ENCODE results near the gene RNU6-1. TPM values are rescaled to one million over a fixed set of nuclear protein-coding genes. Genes with fewer than 3 reads are reported as not detected.

RNU6-1 gene
- total RNA-seq, 1 donor, result not detected

DNA sequence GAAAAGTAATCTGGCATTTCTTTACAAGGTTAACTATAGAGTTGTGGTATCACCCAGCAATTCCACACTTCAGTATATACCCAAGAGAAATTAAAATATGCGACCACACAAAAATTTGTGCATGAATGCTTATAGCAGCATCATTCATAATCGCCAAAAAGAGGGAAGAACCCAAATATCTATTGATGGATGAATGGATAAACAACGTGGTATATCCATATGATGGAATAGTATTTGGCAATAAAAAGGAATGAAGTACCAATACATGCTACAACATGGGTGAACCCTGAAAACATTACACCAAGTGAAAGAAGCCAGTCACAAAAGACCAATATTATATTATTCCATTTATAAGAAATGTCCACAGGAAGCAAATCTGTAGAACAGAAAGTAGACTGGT lies 23.2 kb downstream of the RNU6-1 start:
- no peak overlapping the region for H2AFZ ChIP-seq (ENCODE audit: low read length)
- no peaks in the 10 kb centered on the region for H3K36me3 ChIP-seq (ENCODE audit: insufficient read depth, low read length)
- H3K27me3 ChIP-seq (ENCODE audit: insufficient read depth, low read length), result peaks cover 55% of the 10 kb centered on the region
- no peaks in the 10 kb centered on the region for H3K79me2 ChIP-seq (ENCODE audit: insufficient read depth, low read length)
- no peak overlapping the region for H3K4me2 ChIP-seq (ENCODE audit: insufficient read depth, low read length)
- H3K4me1 ChIP-seq (ENCODE audit: insufficient read depth, low read length), result no peaks in the 10 kb centered on the region
- no peaks in the 10 kb centered on the region for H3K9me3 ChIP-seq (ENCODE audit: low read depth, low read length)
- H3K4me3 ChIP-seq (ENCODE audit: insufficient read depth, low read length), result no peak overlapping the region
- DNase-seq (ENCODE audit: insufficient read length, low spot score, missing footprints), result no peak
- TF ChIP-seq, protein P1, sequence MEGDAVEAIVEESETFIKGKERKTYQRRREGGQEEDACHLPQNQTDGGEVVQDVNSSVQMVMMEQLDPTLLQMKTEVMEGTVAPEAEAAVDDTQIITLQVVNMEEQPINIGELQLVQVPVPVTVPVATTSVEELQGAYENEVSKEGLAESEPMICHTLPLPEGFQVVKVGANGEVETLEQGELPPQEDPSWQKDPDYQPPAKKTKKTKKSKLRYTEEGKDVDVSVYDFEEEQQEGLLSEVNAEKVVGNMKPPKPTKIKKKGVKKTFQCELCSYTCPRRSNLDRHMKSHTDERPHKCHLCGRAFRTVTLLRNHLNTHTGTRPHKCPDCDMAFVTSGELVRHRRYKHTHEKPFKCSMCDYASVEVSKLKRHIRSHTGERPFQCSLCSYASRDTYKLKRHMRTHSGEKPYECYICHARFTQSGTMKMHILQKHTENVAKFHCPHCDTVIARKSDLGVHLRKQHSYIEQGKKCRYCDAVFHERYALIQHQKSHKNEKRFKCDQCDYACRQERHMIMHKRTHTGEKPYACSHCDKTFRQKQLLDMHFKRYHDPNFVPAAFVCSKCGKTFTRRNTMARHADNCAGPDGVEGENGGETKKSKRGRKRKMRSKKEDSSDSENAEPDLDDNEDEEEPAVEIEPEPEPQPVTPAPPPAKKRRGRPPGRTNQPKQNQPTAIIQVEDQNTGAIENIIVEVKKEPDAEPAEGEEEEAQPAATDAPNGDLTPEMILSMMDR (IDR thresholded peaks at IDR 0.05; ENCODE audit: extremely low read depth, low read depth, low read length), result no peak
- peaks cover 13% of the 10 kb centered on the region for H4K20me1 ChIP-seq (ENCODE audit: insufficient read depth, low read length)
- H3K27ac ChIP-seq (ENCODE audit: low read depth, low read length), result no peak overlapping the region

DNA sequence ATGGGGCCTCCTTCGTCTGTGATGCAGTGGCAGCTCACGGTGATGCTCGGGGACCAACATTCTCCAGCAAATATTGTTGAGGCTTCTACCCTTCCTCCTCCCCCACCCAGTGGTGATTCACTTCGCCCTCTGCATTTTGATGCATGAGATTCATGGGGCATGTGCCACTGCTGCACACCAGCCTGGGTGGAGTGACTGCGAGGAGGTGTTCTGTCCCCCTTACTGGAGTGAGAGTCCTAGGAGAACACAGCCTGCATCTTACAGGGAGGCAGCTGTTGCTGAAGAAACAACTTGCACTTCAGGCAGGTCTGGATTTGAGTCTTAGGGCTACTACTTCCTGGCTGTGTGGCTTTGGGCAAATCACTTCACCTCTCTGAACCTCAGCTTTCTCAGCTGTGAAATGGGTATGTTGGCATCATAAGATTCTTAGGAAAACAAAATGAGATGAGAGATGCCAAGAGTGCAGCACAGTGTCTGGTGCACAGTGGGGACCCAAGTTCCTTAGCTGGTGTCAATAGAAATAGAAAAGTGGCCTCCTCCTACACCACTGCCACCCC lies 24.7 kb downstream of the RNU6-1 start:
- Histone ChIP-seq H3K27me3 (ENCODE audit: insufficient read depth, low read length) (peaks cover 39% of the 10 kb centered on the region), H4K20me1 (ENCODE audit: insufficient read depth, low read length) (peaks cover 6% of the 10 kb centered on the region), H2AFZ (ENCODE audit: low read length) (no peak overlapping the region), H3K9me3 (ENCODE audit: low read depth, low read length) (no peaks in the 10 kb centered on the region), H3K4me2 (ENCODE audit: insufficient read depth, low read length) (no peak overlapping the region), H3K79me2 (ENCODE audit: insufficient read depth, low read length) (no peaks in the 10 kb centered on the region), H3K27ac (ENCODE audit: low read depth, low read length) (no peak overlapping the region), H3K4me1 (ENCODE audit: insufficient read depth, low read length) (no peaks in the 10 kb centered on the region), H3K36me3 (ENCODE audit: insufficient read depth, low read length) (no peaks in the 10 kb centered on the region), H3K4me3 (ENCODE audit: insufficient read depth, low read length) (no peak overlapping the region)
- TF ChIP-seq, protein P1 (IDR thresholded peaks at IDR 0.05; ENCODE audit: extremely low read depth, low read depth, low read length), result no peak
- no peak for DNase-seq (ENCODE audit: insufficient read length, low spot score, missing footprints)

DNA sequence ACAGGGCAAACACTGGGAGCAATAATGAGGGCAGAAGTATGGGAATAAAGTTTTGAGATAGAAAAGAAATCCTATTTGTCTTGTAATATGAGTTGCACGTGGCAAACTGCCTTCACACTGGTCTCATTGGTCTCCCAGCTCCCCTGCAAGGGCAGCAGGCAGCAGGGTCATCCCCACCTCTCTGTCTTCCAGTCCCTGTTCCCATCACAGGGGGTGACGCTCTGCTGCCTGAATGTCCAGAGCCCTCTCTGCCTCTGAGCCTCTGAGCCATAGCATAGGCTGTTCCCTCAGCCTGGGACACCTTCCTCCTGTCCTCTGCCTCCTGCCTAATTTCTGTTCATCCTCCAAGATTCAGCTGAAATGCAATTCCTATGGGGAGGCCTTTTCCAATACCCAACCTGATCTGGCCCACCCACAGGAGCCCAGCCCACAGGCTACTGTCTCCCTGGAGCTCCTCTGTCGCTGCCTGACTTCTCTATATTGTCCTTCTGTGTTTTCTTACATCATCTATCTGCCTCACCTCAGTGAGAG lies 26.7 kb downstream of the RNU6-1 start:
- Histone ChIP-seq H3K9me3 (ENCODE audit: low read depth, low read length) (no peaks in the 10 kb centered on the region), H3K27me3 (ENCODE audit: insufficient read depth, low read length) (peaks cover 21% of the 10 kb centered on the region), H3K27ac (ENCODE audit: low read depth, low read length) (no peak overlapping the region), H2AFZ (ENCODE audit: low read length) (no peak overlapping the region), H3K36me3 (ENCODE audit: insufficient read depth, low read length) (no peaks in the 10 kb centered on the region), H3K4me3 (ENCODE audit: insufficient read depth, low read length) (no peak overlapping the region), H3K4me2 (ENCODE audit: insufficient read depth, low read length) (no peak overlapping the region), H3K79me2 (ENCODE audit: insufficient read depth, low read length) (no peaks in the 10 kb centered on the region), H3K4me1 (ENCODE audit: insufficient read depth, low read length) (no peaks in the 10 kb centered on the region), H4K20me1 (ENCODE audit: insufficient read depth, low read length) (peaks cover 2% of the 10 kb centered on the region)
- no peak for DNase-seq (ENCODE audit: insufficient read length, low spot score, missing footprints)
- TF ChIP-seq, protein P1 (IDR thresholded peaks at IDR 0.05; ENCODE audit: extremely low read depth, low read depth, low read length), result no peak

DNA sequence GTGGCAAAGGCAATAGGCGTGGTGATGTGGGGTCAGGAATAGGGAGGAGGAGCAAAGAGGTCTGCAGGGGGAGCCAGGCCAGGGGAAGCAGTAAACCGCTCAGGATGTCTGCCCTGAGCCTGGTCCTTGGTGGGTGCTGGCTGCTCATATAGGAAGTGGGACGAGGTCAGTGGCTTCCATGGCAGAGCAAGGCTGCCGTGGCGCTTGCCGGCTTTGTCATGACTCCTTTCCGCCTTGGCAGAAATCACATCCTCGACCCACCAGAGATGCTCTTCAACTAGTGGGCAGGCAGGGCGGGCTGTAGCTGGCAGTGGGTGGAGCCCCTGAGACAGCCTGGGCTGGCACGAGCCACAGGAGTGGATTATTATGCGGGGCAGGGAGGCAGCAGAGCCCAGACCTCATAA lies 27.6 kb downstream of the RNU6-1 start:
- H3K4me2 ChIP-seq (ENCODE audit: insufficient read depth, low read length), result no peak overlapping the region
- no peak for DNase-seq (ENCODE audit: insufficient read length, low spot score, missing footprints)
- TF ChIP-seq, protein P1 (IDR thresholded peaks at IDR 0.05; ENCODE audit: extremely low read depth, low read depth, low read length), result no peak

More for the DNA sequence above, 27.6 kb downstream of the RNU6-1 start:
- no peaks in the 10 kb centered on the region for H3K9me3 ChIP-seq (ENCODE audit: low read depth, low read length)
- H3K27me3 ChIP-seq (ENCODE audit: insufficient read depth, low read length), result peaks cover 14% of the 10 kb centered on the region
- no peaks in the 10 kb centered on the region for H3K79me2 ChIP-seq (ENCODE audit: insufficient read depth, low read length)
- no peak overlapping the region for H3K27ac ChIP-seq (ENCODE audit: low read depth, low read length)
- no peak overlapping the region for H3K4me3 ChIP-seq (ENCODE audit: insufficient read depth, low read length)
- no peaks in the 10 kb centered on the region for H4K20me1 ChIP-seq (ENCODE audit: insufficient read depth, low read length)
- H3K36me3 ChIP-seq (ENCODE audit: insufficient read depth, low read length), result no peaks in the 10 kb centered on the region
- H2AFZ ChIP-seq (ENCODE audit: low read length), result no peak overlapping the region
- no peaks in the 10 kb centered on the region for H3K4me1 ChIP-seq (ENCODE audit: insufficient read depth, low read length)

Measured in osteoblast (primary cell).